CD4-positive, alpha-beta memory T cell (primary cell): ENCODE measurements around the gene KRTAP9-4. TPM values are rescaled to one million over a fixed set of nuclear protein-coding genes. Genes with fewer than 3 reads are reported as not detected.
"Not testable (repeated sequence)": the region's sequence is repeated elsewhere in the genome, so short reads cannot be mapped to it uniquely, and the experiment has no call there.

Experiments
- CTCF ChIA-PET: fragments of 350-600 bp; sonication (Branson Sonifier 250); formaldehyde crosslinking; loops from one replicate; lab custom pipeline; 2021; ENCODE audit warnings: inconsistent platforms; ENCODE audit not compliant: partially characterized antibody; lab: Charles Lee
- POLR2A ChIA-PET: fragments of 350-600 bp; sonication (Branson Sonifier 250); formaldehyde crosslinking; loops from one replicate; lab custom pipeline; 2021; ENCODE audit not compliant: partially characterized antibody; lab: Charles Lee
- DNase-seq, 5 donors: peaks; one replicate each; pipeline versions ENCODE4 v3.0.0 to v3.0.0-alpha.2; 2020 to 2022; ENCODE audit warnings: mixed read lengths in 1 of 5
- H3K27ac ChIP-seq: one replicate; pipeline ENCODE4 v1.7.0; 2013; ENCODE audit warnings: low read depth, low read length
- H3K27me3 ChIP-seq: 2 replicates; pipeline ENCODE4 v1.7.0; 2013; ENCODE audit warnings: mild to moderate bottlenecking, low read length, moderate library complexity; ENCODE audit not compliant: insufficient read depth
- H3K36me3 ChIP-seq: 2 replicates; pipeline ENCODE4 v1.7.0; 2013; ENCODE audit warnings: mild to moderate bottlenecking, low read length, moderate library complexity; ENCODE audit not compliant: insufficient read depth
- H3K4me1 ChIP-seq: 2 replicates; pipeline ENCODE4 v1.7.0; 2013; ENCODE audit warnings: mild to moderate bottlenecking, low read length, moderate library complexity; ENCODE audit not compliant: insufficient read depth
- H3K4me3 ChIP-seq, 2 donors: one replicate each; pipeline ENCODE4 v1.7.0; 2013; ENCODE audit warnings: low read length in 2 of 2, mild to moderate bottlenecking in 1 of 2
- H3K9me3 ChIP-seq, 2 donors: one replicate each; pipeline ENCODE4 v1.7.0; 2013; ENCODE audit warnings: low read length in 2 of 2, control low read depth in 1 of 2; ENCODE audit not compliant: control insufficient read depth in 1 of 2
- H3K27ac Mint-ChIP-seq, 7 donors: one replicate each; pipeline ENCODE4 v1.8.0; 2020 to 2021; ENCODE audit warnings: mixed read lengths in 7 of 7, mild to moderate bottlenecking in 6 of 7, inconsistent platforms in 3 of 7, moderate library complexity in 3 of 7
- H3K27me3 Mint-ChIP-seq, 2 donors: one replicate each; pipeline ENCODE4 v1.8.0; 2020 to 2021; ENCODE audit warnings: mixed read lengths in 2 of 2
- H3K36me3 Mint-ChIP-seq, 2 donors: one replicate each; pipeline ENCODE4 v1.8.0; 2020 to 2021; ENCODE audit warnings: mixed read lengths in 2 of 2, inconsistent platforms in 1 of 2, mild to moderate bottlenecking in 1 of 2
- H3K4me1 Mint-ChIP-seq, 4 donors: one replicate each; pipeline ENCODE4 v1.8.0; 2020 to 2021; ENCODE audit warnings: mixed read lengths in 4 of 4, mild to moderate bottlenecking in 1 of 4
- H3K4me3 Mint-ChIP-seq, 8 donors: one replicate each; pipeline ENCODE4 v1.8.0; 2020 to 2021; ENCODE audit warnings: mixed read lengths in 8 of 8, mild to moderate bottlenecking in 7 of 8, moderate library complexity in 6 of 8, inconsistent platforms in 3 of 8
- H3K9me3 Mint-ChIP-seq, 8 donors: one replicate each; pipeline ENCODE4 v1.8.0; 2020 to 2021; ENCODE audit warnings: mixed read lengths in 8 of 8, mild to moderate bottlenecking in 5 of 8, inconsistent platforms in 3 of 8, moderate library complexity in 1 of 8
- intact Hi-C: fragments of 100-400 bp; cut with micrococcal nuclease; formaldehyde crosslinking; loops from one replicate; pipeline ENCODE4 v1.15.1; 2023
- polyA plus RNA-seq, 2 donors: library from polyadenylated mRNA; unstranded; fragments of 300-500 nt; fragmentation: Illumina TruSeq; gene quantifications; one replicate each; pipeline ENCODE4 v1.2.3, GENCODE V29; 2021
- total RNA-seq, 2 experiments: library from RNA; stranded (reverse); gene quantifications; one replicate each; pipeline ENCODE4 v1.2.3, GENCODE V29; 2021

KRTAP9-4 gene
- total and polyA plus RNA-seq, 4 experiments from 2014 or later = not detected

DNA sequence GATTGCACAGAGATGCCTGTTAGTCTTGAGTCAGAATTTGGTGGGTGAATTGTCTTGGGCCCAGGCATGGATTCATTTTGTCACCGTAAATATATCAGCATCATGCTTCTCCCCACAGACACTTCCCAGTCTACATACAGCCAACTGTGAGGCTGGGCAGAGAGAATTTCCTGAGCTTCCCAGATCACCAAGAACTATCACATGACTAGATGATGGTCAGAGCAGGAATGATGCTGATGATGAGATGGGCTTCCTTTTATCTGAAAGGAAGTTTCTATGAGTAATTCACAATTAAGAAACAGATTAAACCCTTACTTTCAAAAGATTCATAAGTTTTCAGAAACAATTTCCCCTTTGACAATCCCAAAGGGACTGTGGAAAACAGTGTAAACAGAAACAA, 5.4 kb downstream of the KRTAP9-4 start:
- Histone ChIP-seq H3K9me3 (no peaks in the 10 kb centered on the region), H3K27ac (no peak overlapping the region), H3K4me3 (no peak overlapping the region), H3K4me1 (no peaks in the 10 kb centered on the region), H3K27me3 (no peaks in the 10 kb centered on the region), H3K36me3 (no peaks in the 10 kb centered on the region)
- Mint-ChIP-seq H3K36me3 (no peaks in the 10 kb centered on the region), H3K27ac (no peak overlapping the region), H3K4me3 (no peak overlapping the region), H3K9me3 (no peaks in the 10 kb centered on the region), H3K27me3 (peaks cover 11 to 19% of the 10 kb centered on the region in 2 donors), H3K4me1 (peaks cover 0 to 5% (median under 1%) of the 10 kb centered on the region in 4 donors)
- DNase-seq = no peak
- POLR2A ChIA-PET = no interaction called here
- CTCF ChIA-PET = no interaction called here
- intact Hi-C loops = no loop called here

DNA sequence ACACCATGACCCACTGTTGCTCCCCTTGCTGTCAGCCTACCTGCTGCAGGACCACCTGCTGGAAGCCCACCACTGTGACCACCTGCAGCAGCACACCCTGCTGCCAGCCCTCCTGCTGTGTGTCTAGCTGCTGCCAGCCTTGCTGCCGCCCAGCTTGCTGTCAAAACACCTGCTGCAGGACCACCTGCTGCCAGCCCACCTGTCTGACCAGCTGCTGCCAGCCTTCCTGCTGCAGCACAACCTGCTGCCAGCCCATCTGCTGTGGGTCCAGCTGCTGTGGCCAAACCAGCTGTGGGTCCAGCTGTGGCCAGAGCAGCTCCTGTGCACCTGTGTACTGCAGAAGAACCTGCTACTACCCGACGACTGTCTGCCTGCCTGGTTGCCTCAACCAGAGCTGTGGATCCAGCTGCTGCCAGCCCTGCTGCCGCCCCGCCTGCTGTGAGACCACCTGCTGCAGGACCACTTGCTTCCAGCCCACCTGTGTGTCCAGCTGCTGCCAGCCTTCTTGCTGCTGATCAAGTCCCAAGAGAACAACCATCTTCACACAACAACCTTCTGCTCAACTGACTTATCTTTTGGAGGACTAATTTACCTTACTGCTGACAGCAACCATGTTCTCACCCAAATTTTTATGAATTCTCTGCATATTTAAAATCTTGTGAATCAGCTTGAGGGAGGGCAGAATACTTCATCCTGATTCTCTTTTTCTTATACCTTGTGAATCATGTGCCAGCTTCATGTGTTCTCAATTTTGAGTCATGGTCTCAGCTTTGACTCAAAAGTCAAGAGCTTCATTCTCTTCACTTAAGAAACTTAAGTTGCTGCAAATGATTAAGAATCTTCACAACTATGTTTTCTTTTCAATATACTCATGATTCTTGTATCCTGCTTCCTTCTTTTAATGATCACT, 6.1 kb downstream of the KRTAP9-4 start, which contains the start of gene KRTAP9-9:
Gene KRTAP9-9, plus strand, starts transcription at position 4 of the 910 bp plus-strand sequence.
- H3K4me1 ChIP-seq, H3K9me3 Mint-ChIP-seq, H3K27ac ChIP-seq, CTCF ChIA-PET, POLR2A ChIA-PET, intact Hi-C loops, H3K4me3 Mint-ChIP-seq, DNase-seq, H3K27me3 ChIP-seq, H3K36me3 ChIP-seq, H3K9me3 ChIP-seq, H3K4me1 Mint-ChIP-seq, H3K36me3 Mint-ChIP-seq, H3K4me3 ChIP-seq: not testable (repeated sequence)
- H3K27me3 Mint-ChIP-seq = peaks cover 15 to 19% of the 10 kb centered on the region in 2 donors
- peak within 1 kb of the TSS in 2 of 7 donors; percentile 2 to 43 for H3K27ac Mint-ChIP-seq

GRCh38 chr17:41256291-41256685, 6.8 kb downstream of the KRTAP9-4 start:
- DNase-seq = no peak
- Histone ChIP-seq H3K27me3 (no peaks in the 10 kb centered on the region), H3K4me3 (no peak overlapping the region), H3K27ac (no peak overlapping the region), H3K36me3 (no peaks in the 10 kb centered on the region), H3K9me3 (no peaks in the 10 kb centered on the region), H3K4me1 (no peaks in the 10 kb centered on the region)
- ChIA-PET CTCF (no interaction called here), POLR2A (no interaction called here)
- no peaks in the 10 kb centered on the region for H3K36me3 Mint-ChIP-seq
- intact Hi-C loops = no loop called here
- peaks cover 4 to 12% (median 9%) of the 10 kb centered on the region in 4 donors for H3K4me1 Mint-ChIP-seq
- H3K4me3 Mint-ChIP-seq = no peak overlapping the region
- H3K9me3 Mint-ChIP-seq = no peaks in the 10 kb centered on the region
- no peak overlapping the region for H3K27ac Mint-ChIP-seq
- H3K27me3 Mint-ChIP-seq = peaks cover 16 to 22% of the 10 kb centered on the region in 2 donors

GRCh38 chr17:41258406-41258805, 8.9 kb downstream of the KRTAP9-4 start:
- Mint-ChIP-seq H3K27me3 (peaks cover 18 to 20% of the 10 kb centered on the region in 2 donors), H3K4me1 (peaks cover 8 to 17% (median 13%) of the 10 kb centered on the region in 4 donors), H3K4me3 (no peak overlapping the region), H3K27ac (no peak overlapping the region), H3K36me3 (no peaks in the 10 kb centered on the region), H3K9me3 (peaks cover 0 to 2% (median 0%) of the 10 kb centered on the region in 8 donors)
- DNase-seq = no peak
- Histone ChIP-seq H3K9me3 (no peaks in the 10 kb centered on the region), H3K36me3 (no peaks in the 10 kb centered on the region), H3K4me1 (no peaks in the 10 kb centered on the region), H3K4me3 (no peak overlapping the region), H3K27me3 (no peaks in the 10 kb centered on the region), H3K27ac (no peak overlapping the region)
- POLR2A ChIA-PET = no interaction called here
- CTCF ChIA-PET = no interaction called here
- intact Hi-C loops = no loop called here

GRCh38 chr17:41263212-41263611, 13.7 kb downstream of the KRTAP9-4 start:
- no peak overlapping the region for H3K4me3 ChIP-seq
- no peaks in the 10 kb centered on the region for H3K36me3 Mint-ChIP-seq
- intact Hi-C loops = loop anchor here (5.0 kb wide), 1 partner anchor 44 kb away; the partner anchor contains the start of gene KRTAP16-1
- H3K4me1 ChIP-seq = no peaks in the 10 kb centered on the region
- ChIA-PET POLR2A (no interaction called here), CTCF (no interaction called here)
- H3K4me3 Mint-ChIP-seq = no peak overlapping the region
- peaks cover 17 to 27% of the 10 kb centered on the region in 2 donors for H3K27me3 Mint-ChIP-seq
- no peak overlapping the region for H3K27ac ChIP-seq
- peaks cover 0 to 2% (median 0%) of the 10 kb centered on the region in 8 donors for H3K9me3 Mint-ChIP-seq
- H3K27ac Mint-ChIP-seq = no peak overlapping the region
- DNase-seq = no peak
- H3K36me3 ChIP-seq = no peaks in the 10 kb centered on the region
- H3K9me3 ChIP-seq = no peaks in the 10 kb centered on the region
- no peaks in the 10 kb centered on the region for H3K27me3 ChIP-seq
- H3K4me1 Mint-ChIP-seq = peaks cover 10 to 30% (median 15%) of the 10 kb centered on the region in 4 donors

GRCh38 chr17:41264599-41264998, 15.1 kb downstream of the KRTAP9-4 start:
- no peak overlapping the region for H3K4me3 ChIP-seq
- H3K9me3 ChIP-seq = no peaks in the 10 kb centered on the region
- Mint-ChIP-seq H3K27me3 (peaks cover 20 to 27% of the 10 kb centered on the region in 2 donors), H3K4me3 (no peak overlapping the region), H3K9me3 (peaks cover 0 to 2% (median 0%) of the 10 kb centered on the region in 8 donors), H3K27ac (peak overlapping the region in 1 of 7 donors; percentile 1), H3K36me3 (no peaks in the 10 kb centered on the region), H3K4me1 (peaks cover 10 to 30% (median 15%) of the 10 kb centered on the region in 4 donors)
- H3K27me3 ChIP-seq = no peaks in the 10 kb centered on the region
- H3K36me3 ChIP-seq = no peaks in the 10 kb centered on the region
- no peak overlapping the region for H3K27ac ChIP-seq
- no peaks in the 10 kb centered on the region for H3K4me1 ChIP-seq
- ChIA-PET POLR2A (no interaction called here), CTCF (no interaction called here)
- no peak for DNase-seq
- intact Hi-C loops = loop anchor here (1.0 to 5.0 kb wide), 2 partner anchors 12 to 43 kb away; partner anchors contain the start of gene KRTAP16-1

DNA sequence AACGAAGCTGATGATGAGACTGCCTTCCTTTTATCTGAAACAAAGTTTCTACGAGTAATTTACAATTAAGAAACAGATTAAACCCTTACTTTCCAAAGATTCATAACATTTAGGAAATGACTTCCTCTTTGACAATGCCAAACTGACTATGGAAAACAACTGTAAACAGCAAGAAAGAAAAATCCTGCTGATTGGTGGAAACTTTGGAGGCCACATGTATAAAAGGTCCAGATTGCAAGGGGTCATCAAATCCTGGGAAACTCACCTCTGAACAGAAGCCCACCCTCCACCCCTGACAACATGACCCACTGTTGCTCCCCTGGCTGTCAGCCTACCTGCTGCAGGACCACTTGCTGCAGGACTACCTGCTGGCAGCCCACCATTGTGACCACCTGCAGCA, 15.6 kb downstream of the KRTAP9-4 start, which contains the start of gene KRTAP9-6:
Gene KRTAP9-6, plus strand, starts transcription at position 301 of the 400 bp plus-strand sequence. Its CDS starts 0 bp downstream, at position 301.
- no peaks in the 10 kb centered on the region for H3K36me3 Mint-ChIP-seq
- Histone ChIP-seq H3K36me3 (no peaks in the 10 kb centered on the region), H3K4me1 (no peaks in the 10 kb centered on the region), H3K27ac (no peak within 1 kb of the TSS), H3K9me3 (no peaks in the 10 kb centered on the region), H3K27me3 (no peaks in the 10 kb centered on the region), H3K4me3 (no peak within 1 kb of the TSS)
- ChIA-PET CTCF (no interaction called here), POLR2A (no interaction called here)
- no peak for DNase-seq
- peaks cover 0 to 2% (median 0%) of the 10 kb centered on the region in 8 donors for H3K9me3 Mint-ChIP-seq
- peaks cover 10 to 27% (median 15%) of the 10 kb centered on the region in 4 donors for H3K4me1 Mint-ChIP-seq
- H3K4me3 Mint-ChIP-seq = no peak within 1 kb of the TSS
- peaks cover 18 to 27% of the 10 kb centered on the region in 2 donors for H3K27me3 Mint-ChIP-seq
- intact Hi-C loops = no loop called here
- H3K27ac Mint-ChIP-seq = peak within 1 kb of the TSS in 2 of 7 donors; percentile 1 to 13
